Putamen (tissue), 1 donor: Measurements from ENCODE around the gene FAM78A.

Experiments used
- DNase-seq: peaks from one replicate; pipeline ENCODE4 v3.0.0-alpha.2; 2016; ENCODE audit warnings: low spot score

Gene FAM78A

GRCh38 chr9:131276094-131276888, at the start of gene FAM78A:
FAM78A (minus strand) TSS chr9:131276510; CDS start chr9:131276179, 331 bp downstream.
- no peak for DNase-seq

- no peak for DNase-seq
These were observed 48.7 kb upstream of the FAM78A start for GRCh38 chr9:131324736-131325679.

GRCh38 chr9:131323629-131324028, 47.3 kb upstream of the FAM78A start:
- DNase-seq, result no peak

- no peak for DNase-seq
These were observed 43.8 kb upstream of the FAM78A start for GRCh38 chr9:131320031-131320685.

- no peak for DNase-seq
These were observed 43.2 kb upstream of the FAM78A start for GRCh38 chr9:131319486-131319885.

GRCh38 chr9:131318231-131319085, 42.1 kb upstream of the FAM78A start:
- no peak for DNase-seq

GRCh38 chr9:131312822-131313770, 36.8 kb upstream of the FAM78A start:
- no peak for DNase-seq

- no peak for DNase-seq
These were observed 35.9 kb upstream of the FAM78A start for GRCh38 chr9:131312246-131312645.

GRCh38 chr9:131310833-131311554, 34.7 kb upstream of the FAM78A start:
- DNase-seq, result no peak

- DNase-seq, result no peak
These were observed 33.4 kb upstream of the FAM78A start for GRCh38 chr9:131309530-131310276.

- DNase-seq, result no peak
These were observed 32.7 kb upstream of the FAM78A start for GRCh38 chr9:131308906-131309529.

- DNase-seq, result no peak
These were observed 32.1 kb upstream of the FAM78A start for GRCh38 chr9:131308452-131308851.

- DNase-seq, result no peak
These were observed 31.7 kb upstream of the FAM78A start for GRCh38 chr9:131307974-131308373.

GRCh38 chr9:131306397-131307004, 30.2 kb upstream of the FAM78A start:
- DNase-seq, result no peak

- no peak for DNase-seq
These were observed 28.5 kb upstream of the FAM78A start for GRCh38 chr9:131304676-131305355.

- no peak for DNase-seq
These were observed 27.3 kb upstream of the FAM78A start for GRCh38 chr9:131303381-131304321.
